NAMALWA (cell line): Measurements from ENCODE around the gene DLX5.

ENCODE experiments used
- DNase-seq: peaks from one replicate; pipeline ENCODE4 v3.0.0-alpha.2; 2015; ENCODE audit warnings: low spot score

The DLX5 gene

DNA sequence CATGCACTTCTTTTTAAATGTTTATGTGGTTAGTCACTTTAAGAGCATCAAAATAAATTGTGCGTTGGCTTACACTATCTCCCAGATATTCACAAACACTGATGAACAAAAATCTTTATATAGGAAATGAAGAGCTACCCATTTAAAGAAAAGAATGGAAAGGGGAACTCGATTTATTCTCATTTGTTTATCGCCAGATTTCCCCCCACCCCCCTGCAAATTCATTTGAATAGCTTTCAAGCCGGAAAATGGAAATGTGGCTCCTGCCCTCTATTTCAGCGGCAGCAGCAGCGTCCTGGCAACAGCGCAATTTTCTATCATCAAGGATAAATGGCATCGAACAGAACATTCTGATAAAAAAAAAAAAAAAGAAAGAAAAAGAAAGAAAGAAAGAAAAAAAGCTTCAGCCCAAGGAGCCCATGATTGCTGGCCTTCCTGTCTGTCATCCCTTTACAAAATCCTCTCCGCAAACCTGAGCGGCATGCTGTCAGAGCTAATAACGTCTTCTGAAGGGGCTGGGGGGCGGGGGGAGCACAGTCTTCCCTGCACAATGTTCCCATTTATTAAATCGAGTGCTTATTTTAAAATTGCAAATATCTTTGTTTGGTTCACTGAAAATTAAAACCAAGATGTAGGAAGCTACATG, 33.0 kb downstream of the DLX5 start:
- no peak for DNase-seq

DNA sequence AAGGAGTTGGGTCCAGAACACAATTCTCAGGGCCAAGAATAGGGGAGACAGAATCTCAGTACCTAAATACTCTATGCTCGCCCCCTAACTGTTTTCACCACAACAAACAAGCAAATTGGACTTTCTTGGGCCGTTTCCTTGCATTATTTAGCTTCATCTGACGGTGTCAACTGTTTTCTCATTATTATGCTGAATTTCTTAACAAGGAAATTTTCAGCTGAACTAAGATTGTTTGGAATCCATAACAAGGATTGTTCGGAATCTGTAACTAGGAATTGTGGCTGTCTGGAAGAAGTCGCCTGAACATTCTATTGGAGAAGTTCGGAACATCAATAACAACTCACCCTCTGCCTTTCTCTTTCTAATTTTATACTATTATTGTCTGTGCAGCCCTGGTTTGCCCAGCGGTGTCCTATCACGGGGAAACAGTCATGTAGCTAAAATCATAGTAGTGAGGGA, 34.7 kb downstream of the DLX5 start:
- no peak for DNase-seq

DNA sequence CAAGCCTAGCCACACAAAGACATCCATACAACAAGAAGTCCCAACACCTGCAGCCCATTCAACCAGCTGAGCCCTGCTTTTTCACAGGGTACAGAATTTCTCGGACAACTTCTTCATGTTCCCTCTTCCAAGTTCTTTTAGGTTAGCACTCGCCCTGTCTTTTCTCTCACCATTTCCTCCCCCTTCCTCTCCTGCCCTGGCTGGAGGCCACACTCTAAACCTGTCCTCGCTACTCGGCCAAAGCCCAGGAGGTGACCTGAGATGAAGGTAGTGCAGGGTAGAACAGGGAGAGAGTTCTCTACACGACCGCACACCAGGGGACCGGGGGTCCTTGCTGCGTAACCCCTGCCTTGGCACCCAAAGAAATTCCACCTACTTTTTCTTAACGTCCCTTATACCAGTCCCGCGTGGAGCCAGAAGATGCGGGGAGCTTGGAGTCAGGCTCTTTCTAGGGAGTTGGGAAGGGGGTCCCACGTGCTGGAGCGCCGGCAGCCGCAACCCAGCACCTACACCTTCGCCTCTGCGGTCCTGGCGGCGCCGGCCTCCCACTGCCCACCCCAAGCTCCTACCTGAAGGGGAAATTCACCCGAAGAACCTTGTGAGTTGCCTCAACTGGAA, 35.3 kb downstream of the DLX5 start:
- no peak for DNase-seq

DNA sequence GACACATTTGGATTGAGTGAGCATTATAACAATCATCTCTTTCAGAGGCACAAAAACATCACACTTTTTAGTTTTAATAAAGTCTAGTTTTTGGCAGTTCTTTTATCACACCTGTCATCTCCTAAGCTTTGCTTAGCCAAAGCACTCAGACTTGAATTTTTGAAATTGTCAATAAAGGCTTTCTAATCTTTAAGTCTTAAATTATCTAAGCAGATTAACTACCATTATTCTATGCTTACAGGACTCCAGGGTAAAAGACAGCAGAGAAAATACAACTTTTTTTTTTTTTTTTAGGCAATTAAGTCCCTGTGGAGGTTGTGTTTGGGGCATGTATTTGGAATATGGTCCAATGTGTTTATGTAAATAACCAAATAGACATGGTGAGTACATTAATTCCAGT, 36.9 kb downstream of the DLX5 start:
- no peak for DNase-seq

DNA sequence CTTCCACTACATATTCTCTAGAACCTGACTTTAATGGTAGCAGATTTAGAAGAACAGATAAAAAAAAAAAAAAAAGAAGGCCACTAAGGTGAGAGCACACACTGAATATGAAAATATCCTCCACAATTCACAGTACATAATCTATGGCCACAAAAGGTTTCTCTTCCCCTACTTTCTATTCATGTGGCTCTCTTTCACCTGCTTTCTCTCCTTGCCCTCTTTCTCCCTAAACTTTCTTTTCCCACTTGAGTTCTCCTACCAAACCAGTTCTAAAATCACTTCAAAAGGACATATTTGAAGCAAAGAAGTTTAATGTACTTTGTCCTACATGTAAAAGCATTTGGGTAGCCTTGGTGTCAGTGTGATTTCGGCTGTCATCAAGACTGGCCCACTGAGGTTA, 37.7 kb downstream of the DLX5 start:
- DNase-seq = no peak

DNA sequence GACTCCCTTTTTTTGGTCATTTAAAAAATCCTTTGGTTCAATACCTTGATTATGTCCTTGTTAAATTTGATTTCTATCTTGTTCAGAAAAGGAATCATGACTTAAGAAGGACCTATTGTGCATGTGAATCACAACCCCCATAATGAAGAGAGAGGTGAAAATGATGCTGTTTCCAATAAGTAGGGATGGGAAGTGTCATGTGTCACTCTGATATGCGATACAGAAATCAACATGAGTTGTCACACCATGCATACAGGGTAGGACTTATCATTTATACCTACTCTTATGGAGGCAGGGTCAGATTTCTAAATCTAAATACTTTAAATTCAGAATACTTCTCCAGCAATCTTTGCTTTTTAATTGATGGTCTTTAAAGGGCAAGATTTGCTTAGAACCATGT, 38.6 kb downstream of the DLX5 start:
- DNase-seq = no peak

DNA sequence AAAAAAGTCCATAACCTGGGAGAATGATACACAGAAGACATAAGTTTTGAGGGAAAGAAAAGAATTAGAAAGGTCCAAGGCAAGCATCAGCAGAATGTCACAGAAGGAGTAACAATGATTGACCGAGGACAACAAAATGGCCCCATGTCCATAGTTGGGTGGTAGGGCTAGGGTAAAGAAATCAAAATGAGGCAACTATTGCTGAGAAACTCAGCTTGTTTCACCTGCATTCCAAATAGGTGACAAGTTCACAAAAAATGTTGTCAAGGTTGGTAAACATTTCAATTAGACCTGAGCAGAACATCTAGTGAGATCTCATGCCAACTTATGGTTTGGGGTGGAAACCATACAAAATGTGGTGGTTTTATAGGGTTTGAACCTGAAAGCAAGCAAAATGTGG, 42.0 kb downstream of the DLX5 start:
- DNase-seq = no peak

DNA sequence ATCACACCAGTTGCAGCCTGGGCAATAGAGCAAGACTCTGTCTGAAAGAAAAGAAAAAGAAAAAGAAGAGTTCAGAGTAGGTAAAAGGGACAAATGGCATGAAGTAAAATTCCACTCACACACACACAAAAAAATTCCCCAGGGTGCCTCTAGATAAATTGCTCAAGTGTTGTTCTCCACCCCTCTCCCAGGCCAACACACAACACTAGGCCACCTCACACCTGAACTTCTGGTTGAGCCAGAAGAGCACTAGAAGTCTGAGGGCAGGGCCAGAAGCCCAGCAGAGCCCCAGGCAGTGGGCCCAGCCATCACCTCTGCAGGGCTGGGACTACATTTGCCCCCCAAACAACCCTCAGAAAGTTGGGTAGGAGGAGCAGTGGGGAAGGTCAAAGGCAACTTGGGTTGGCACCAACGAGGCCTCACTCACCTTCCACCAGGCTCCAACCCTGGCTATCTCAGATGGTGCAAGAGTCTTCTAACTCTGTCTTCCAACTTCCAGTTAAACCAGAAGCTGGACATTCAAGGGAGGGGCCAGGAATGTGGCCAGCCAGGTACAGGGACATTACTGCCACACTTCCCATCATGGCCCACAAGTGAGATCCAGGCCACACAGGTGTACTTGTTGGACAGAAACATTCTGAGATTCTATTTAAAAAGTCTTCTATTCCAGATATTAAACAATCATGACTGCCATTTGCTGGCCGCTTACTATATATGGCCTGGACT, 44.9 kb downstream of the DLX5 start:
- no peak for DNase-seq

DNA sequence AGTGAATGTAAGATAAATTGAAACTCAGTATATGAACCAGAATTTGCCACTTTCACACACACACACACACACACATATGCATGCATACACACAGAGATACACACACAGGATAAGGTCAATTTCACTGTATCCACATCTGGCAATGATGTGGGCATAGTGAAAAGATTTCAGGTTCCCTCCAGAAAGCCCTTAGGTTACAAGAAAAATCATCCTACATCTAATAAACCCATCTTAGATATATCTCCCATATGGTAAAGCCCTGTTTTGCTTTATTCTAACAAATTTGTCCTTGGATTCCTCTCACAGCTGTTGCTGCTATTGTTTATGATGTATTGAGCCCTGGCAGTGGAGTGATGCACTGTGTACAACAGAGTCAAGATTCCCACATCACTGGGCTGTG, 47.2 kb downstream of the DLX5 start:
- no peak for DNase-seq

DNA sequence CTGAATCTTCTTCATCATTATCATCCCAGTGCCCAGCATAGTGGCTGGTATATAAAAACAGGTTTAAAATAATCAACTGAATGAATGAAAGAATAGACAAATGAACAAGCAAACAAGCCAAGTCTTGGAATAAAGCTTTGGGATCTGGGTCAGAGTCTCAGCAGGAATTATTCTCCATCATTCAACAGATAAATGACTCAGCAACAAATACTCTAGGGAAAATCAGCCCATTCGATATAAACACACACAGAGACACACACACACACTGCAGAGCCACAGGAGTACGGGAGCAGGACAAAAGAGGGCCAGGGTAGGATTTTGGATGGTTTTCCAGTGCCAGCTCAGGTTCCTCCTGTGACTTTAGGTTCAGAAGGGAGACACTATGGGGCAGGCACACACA, 48.5 kb downstream of the DLX5 start:
- DNase-seq = no peak

DNA sequence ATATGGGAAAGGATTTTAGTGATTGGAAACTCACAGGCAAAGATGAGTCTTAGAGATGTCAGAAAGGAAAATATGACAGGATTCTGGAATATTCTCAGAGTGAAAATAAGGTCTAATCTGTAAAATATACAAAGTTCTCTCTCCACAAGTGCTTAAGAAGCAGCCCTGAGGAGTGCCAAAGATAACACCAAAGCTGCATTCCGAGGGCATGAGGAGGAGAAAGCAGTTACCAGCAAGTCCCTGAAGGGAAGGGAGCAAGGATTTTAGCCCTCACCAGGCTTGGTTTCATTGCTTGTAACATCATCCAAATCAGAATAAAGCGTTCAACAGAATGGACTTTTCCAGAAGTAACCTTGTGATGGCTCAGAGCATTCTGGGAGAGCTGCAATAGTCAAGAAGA, 50.6 kb downstream of the DLX5 start:
- DNase-seq = no peak

DNA sequence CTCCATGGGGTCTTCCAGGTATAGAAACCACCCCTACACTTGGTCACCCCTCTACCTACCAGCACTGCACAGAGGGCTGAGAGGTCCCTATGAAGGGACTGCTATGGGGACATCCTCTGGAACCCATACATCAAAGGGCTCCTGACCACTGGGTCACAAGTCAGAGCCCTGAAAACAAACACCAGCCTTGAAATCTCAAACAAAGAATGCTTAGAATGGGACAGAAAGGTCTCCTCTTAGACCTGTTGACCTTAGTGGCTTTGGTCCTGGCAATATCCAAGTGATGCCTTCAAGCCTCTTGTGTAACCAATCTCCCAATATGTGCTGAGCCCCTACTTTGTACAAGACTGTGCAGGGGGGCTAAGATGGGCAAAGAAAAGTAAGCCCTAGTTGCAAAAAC, 53.9 kb downstream of the DLX5 start:
- no peak for DNase-seq
